Kidney epithelial cell (primary cell): ENCODE results near the gene AGBL1. TPM values are rescaled to one million over a fixed set of nuclear protein-coding genes. Genes with fewer than 3 reads are reported as not detected.

ENCODE experiments used
- DNase-seq: peaks from one replicate; pipeline ENCODE4 v3.0.0-alpha.2; 2010; ENCODE audit warnings: low read depth
- H3K27me3 ChIP-seq: 2 replicates; pipeline ENCODE4 v1.6.0; 2011; ENCODE audit warnings: low read length; ENCODE audit not compliant: control insufficient read depth, insufficient read depth
- H3K36me3 ChIP-seq: 2 replicates; pipeline ENCODE4 v1.5.1; 2011; ENCODE audit warnings: low read length; ENCODE audit not compliant: control insufficient read depth, insufficient read depth
- H3K4me3 ChIP-seq: 2 replicates; pipeline ENCODE4 v1.5.1; 2011; ENCODE audit warnings: low read depth, mild to moderate bottlenecking, control low read depth, low read length
- total RNA-seq: library from RNA; depleted of rRNA; stranded (reverse); fragments of >200 nt; gene quantifications from 2 replicates; pipeline ENCODE4 v1.2.3, GENCODE V29; 2015
- TF ChIP-seq, protein P1 (sequence below): IDR thresholded peaks from 2 replicates; pipeline ENCODE4 v1.5.1; 2011; ENCODE audit warnings: mild to moderate bottlenecking, moderate library complexity, low read length, control low read depth, inconsistent platforms; ENCODE audit not compliant: insufficient read depth, poor library complexity, severe bottlenecking

Gene AGBL1
- total RNA-seq, 1 donor from 2014 or later, result not detected

DNA sequence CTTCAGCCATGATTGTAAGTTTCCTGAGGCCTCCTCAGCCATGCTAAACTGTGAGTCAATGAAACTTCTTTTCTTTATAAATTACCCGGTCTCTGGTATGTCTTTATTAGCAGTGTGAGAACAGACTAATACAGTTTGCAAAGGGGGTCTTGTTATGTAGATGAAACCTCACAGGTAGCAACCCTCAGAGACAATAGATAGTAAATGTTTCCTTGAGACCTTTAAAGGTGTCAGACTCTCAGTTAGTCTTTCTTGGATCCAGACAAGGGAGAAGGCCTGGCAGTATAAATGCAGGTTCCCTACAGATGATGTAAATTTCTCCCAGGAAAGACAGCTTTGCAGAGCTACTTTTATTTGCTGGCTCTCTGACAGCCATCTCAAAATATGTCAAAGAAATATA is 510.8 kb downstream of the AGBL1 start:
- H3K4me3 ChIP-seq, result no peak overlapping the region
- no peak for DNase-seq
- TF ChIP-seq, protein P1, sequence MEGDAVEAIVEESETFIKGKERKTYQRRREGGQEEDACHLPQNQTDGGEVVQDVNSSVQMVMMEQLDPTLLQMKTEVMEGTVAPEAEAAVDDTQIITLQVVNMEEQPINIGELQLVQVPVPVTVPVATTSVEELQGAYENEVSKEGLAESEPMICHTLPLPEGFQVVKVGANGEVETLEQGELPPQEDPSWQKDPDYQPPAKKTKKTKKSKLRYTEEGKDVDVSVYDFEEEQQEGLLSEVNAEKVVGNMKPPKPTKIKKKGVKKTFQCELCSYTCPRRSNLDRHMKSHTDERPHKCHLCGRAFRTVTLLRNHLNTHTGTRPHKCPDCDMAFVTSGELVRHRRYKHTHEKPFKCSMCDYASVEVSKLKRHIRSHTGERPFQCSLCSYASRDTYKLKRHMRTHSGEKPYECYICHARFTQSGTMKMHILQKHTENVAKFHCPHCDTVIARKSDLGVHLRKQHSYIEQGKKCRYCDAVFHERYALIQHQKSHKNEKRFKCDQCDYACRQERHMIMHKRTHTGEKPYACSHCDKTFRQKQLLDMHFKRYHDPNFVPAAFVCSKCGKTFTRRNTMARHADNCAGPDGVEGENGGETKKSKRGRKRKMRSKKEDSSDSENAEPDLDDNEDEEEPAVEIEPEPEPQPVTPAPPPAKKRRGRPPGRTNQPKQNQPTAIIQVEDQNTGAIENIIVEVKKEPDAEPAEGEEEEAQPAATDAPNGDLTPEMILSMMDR, result no peak
- no peaks in the 10 kb centered on the region for H3K36me3 ChIP-seq
- H3K27me3 ChIP-seq, result no peaks in the 10 kb centered on the region

DNA sequence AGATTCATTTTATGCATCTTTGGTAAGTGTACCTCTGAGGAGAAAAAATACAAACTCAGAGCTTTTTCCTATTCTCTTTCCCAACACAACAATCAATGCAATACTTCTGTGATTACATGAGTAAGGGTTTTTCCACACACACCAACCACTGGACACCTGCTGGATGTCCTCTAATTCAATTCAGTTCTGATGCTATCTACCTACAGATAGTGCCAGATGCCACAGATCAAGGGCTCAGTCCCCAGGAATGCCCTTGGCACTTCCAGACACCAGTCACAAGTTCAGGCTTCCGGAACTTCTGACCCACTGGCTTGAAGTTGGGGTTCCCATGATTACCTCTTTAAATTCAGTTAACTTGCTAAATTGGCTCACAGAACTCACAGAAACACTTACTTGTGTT is 511.5 kb downstream of the AGBL1 start:
- Histone ChIP-seq H3K4me3 (no peak overlapping the region), H3K36me3 (no peaks in the 10 kb centered on the region), H3K27me3 (no peaks in the 10 kb centered on the region)
- TF ChIP-seq, protein P1, result no peak
- no peak for DNase-seq

DNA sequence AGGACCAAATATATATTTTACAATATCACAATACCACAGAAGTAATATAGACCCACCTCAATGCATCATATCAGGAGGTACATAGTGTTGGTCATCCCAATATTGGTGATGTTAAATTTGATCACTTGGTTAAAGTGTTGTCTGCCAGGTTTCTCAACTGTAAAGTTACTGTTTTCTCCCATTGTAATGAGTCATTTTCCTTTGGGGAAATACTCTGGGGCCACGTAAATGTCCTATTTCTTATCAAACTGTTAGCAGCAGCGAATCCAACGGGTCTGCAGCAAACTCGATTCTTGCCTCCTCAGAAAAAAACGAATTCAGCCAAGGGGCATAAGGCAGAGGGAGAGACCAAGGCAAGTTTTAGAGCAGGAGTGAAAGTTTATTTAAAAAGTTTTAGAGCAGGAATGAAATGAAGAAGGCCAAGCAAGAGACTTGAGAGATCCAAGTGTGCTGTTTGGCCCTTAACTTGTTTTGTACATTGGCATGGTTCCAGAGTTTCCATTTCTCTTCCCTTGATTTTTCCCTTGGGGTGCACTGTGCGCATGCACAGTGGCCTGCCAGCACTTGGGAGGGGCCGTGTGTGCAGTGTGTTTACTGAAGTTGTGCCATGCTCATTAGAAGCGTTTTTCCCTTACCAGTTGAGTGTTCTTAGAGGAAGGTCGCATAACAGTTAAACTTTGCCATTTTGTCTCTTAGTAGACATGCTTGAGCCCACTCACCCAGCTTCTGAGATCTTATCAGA is 512.5 kb downstream of the AGBL1 start:
- Histone ChIP-seq H3K4me3 (no peak overlapping the region), H3K36me3 (no peaks in the 10 kb centered on the region), H3K27me3 (no peaks in the 10 kb centered on the region)
- DNase-seq, result no peak
- TF ChIP-seq, protein P1, result no peak

DNA sequence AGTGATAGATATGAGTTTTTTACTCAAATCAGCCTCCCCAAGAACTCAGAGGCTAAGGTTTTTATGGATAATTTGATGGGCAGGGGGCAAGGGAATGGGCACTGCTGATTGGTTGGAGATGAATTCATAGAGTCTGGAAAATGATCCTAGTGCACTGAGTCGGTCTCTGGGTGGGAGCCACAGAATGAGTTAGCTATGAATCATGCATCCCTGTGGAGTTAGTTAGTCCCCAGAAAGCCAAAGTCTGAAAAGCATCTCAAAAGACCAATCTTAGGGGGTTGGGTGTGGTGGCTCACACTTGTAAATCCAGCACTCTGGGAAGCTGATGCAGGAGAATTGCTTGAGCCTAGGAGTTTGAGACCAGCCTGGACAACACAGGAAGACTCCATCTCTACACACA is 516.1 kb downstream of the AGBL1 start:
- Histone ChIP-seq H3K36me3 (no peaks in the 10 kb centered on the region), H3K27me3 (no peaks in the 10 kb centered on the region), H3K4me3 (no peak overlapping the region)
- no peak for DNase-seq
- TF ChIP-seq, protein P1, result no peak

DNA sequence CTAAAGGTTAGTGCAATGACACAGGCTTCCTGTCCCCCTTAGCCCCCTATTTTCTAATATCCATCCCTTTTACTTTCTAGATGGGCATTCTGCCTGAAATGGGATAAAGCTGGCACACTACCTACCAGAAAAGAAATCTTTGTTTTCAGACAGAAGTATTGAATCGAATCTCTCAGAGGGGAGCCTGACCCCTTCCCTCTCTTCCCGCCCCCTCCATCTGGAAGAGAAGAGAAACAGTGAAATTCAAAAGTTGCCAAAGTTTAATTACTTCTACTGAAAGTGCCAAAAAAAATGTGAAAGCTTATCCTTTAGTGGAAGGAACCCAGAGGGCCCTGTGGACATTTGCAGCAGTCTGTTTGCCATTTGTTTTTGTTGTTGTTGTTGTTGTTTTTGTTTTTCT is 523.8 kb downstream of the AGBL1 start:
- TF ChIP-seq, protein P1, result no peak
- no peaks in the 10 kb centered on the region for H3K36me3 ChIP-seq
- no peaks in the 10 kb centered on the region for H3K27me3 ChIP-seq
- no peak for DNase-seq
- H3K4me3 ChIP-seq, result no peak overlapping the region

DNA sequence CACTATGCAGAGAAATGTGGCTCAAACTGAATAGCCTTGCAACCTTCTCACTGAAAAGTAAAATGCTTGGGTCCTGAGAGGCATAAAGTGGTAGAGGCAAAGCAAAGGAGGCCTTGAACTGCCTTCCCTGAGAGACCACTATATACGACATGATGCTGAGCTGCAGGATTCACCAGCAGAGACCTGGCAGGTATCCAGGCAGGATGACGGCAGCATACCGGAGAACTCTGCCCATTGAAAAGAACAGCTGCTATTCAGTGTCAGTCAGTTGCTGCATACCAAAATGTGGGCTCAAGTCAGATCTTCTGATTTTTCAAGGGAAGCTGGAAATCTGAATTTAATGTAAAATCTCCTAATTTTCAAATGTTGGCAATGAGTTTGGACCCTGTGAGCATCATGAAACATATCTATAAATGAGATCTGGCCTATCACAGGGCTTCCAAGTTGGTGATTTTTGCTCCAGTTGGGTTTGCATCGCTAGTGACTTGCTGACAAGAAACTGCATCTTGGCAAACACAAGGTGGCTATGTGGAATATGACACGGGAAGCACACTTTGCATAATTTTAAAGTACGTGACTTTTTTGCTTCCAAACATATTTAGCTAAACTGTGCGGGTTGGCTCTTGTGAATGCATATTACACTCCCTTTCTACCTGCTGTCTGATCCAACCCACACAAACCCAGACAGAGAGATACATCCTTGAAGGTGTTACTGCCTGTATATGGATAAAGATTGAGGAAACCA is 529.0 kb downstream of the AGBL1 start:
- TF ChIP-seq, protein P1, result no peak
- Histone ChIP-seq H3K36me3 (no peaks in the 10 kb centered on the region), H3K4me3 (no peak overlapping the region), H3K27me3 (no peaks in the 10 kb centered on the region)
- DNase-seq, result no peak
